Smooth muscle cell (in vitro differentiated cells): ENCODE measurements around the gene NGDN. TPM values are rescaled to one million over a fixed set of nuclear protein-coding genes. Genes with fewer than 3 reads are reported as not detected.

Experiments
- DNase-seq: peaks from one replicate; lab custom pipeline; 2025; ENCODE audit not compliant: unreplicated experiment; lab: John Stamatoyannopoulos, UW
- H2AFZ ChIP-seq: fragments of 200-600 bp; sonication (generic); 2 replicates; pipeline ENCODE4 v1.6.0; 2016; ENCODE audit warnings: antibody characterized with exemption, low read depth, mild to moderate bottlenecking
- H3F3A ChIP-seq: fragments of 200-600 bp; sonication (generic); 2 replicates; pipeline ENCODE4 v1.6.0; 2017; ENCODE audit warnings: antibody characterized with exemption, low read depth
- H3K27ac ChIP-seq: fragments of 200-600 bp; sonication (generic); 2 replicates; pipeline ENCODE4 v1.5.1; 2016; ENCODE audit warnings: low read depth, mild to moderate bottlenecking
- H3K27me3 ChIP-seq: fragments of 200-600 bp; sonication (generic); 2 replicates; pipeline ENCODE4 v1.6.1; 2016; ENCODE audit warnings: low read depth, mild to moderate bottlenecking
- H3K36me3 ChIP-seq: fragments of 200-600 bp; sonication (generic); 2 replicates; pipeline ENCODE4 v1.5.1; 2016; ENCODE audit warnings: low read depth
- H3K4me1 ChIP-seq: fragments of 200-600 bp; sonication (generic); 2 replicates; pipeline ENCODE4 v1.5.1; 2016; ENCODE audit warnings: low read depth
- H3K4me2 ChIP-seq: fragments of 200-600 bp; sonication (generic); 2 replicates; pipeline ENCODE4 v1.6.0; 2016; ENCODE audit warnings: mild to moderate bottlenecking
- H3K4me3 ChIP-seq: fragments of 200-600 bp; sonication (generic); 2 replicates; pipeline ENCODE4 v1.5.1; 2016; ENCODE audit warnings: mild to moderate bottlenecking
- H3K79me2 ChIP-seq: fragments of 200-600 bp; sonication (generic); 2 replicates; pipeline ENCODE4 v1.6.0; 2016; ENCODE audit warnings: low read depth, mild to moderate bottlenecking
- H3K9ac ChIP-seq: fragments of 200-600 bp; sonication (generic); 2 replicates; pipeline ENCODE4 v1.6.0; 2016; ENCODE audit warnings: low read depth
- H3K9me3 ChIP-seq: fragments of 200-600 bp; sonication (generic); replicated peaks from 2 replicates; pipeline ENCODE4 v1.5.1; 2016; ENCODE audit warnings: low read depth
- H4K20me1 ChIP-seq: fragments of 200-600 bp; sonication (generic); 2 replicates; pipeline ENCODE4 v1.6.0; 2016; ENCODE audit warnings: low read depth
- WGBS: methylation state at CpG from one replicate; pipeline ENCODE4 v1.1.7; 2016; ENCODE audit warnings: low lambda C conversion rate; 5-methylcytosine and 5-hydroxymethylcytosine counted together
- polyA plus RNA-seq: library from polyadenylated mRNA; unstranded; fragments of >200 nt; fragmentation: Nextera tagmentation; extraction: Ambion mirVana; gene quantifications from 2 replicates; pipeline ENCODE4 v1.2.1, GENCODE V29; 2016
- total RNA-seq: library from RNA; depleted of rRNA; stranded (reverse); fragments of >200 nt; gene quantifications from 2 replicates; pipeline ENCODE4 v1.2.3, GENCODE V29; 2014
- TF ChIP-seq, protein P1 (sequence below): fragments of 200-600 bp; sonication (generic); IDR thresholded peaks from 2 replicates; pipeline ENCODE4 v1.5.1; 2017; ENCODE audit warnings: borderline replicate concordance, mild to moderate bottlenecking, antibody characterized with exemption; ENCODE audit not compliant: insufficient read depth, poor library complexity, severe bottlenecking

Gene NGDN
- total and polyA plus RNA-seq, 2 experiments from 2014 or later = 52.0 to 58.0 TPM

DNA sequence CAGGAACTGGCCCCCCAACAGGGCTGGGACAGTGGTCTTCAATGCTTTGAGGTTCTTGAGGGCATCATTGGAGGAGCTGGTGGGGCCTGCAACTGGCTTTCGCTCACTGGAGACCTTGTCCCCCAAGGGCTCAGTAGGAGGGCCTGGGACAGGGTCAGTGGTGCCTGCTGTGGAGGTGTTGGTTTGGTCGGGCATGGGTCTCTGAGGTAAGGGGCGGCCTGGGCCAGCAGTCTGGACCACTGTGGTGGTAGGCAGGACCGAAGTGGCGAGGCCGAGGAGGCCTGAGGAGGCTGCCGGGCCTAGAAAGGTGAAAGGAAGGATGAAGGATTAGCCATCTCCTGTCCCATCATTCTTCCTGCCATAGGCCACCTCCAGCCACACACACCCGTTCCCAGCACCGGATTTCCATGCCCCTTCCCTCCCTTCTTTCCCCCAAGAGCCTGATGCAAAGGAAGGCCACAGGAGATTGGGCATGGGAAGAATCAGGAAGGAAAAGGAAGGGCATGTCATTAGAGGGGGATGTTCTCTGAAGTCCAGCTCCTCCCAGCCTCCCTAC is 53.2 kb downstream of the NGDN start:
- Histone ChIP-seq H2AFZ (no peak overlapping the region), H3K9ac (no peak overlapping the region), H3K9me3 (no peaks in the 10 kb centered on the region), H3K27me3 (no peaks in the 10 kb centered on the region), H3K36me3 (no peaks in the 10 kb centered on the region), H3F3A (no peaks in the 10 kb centered on the region), H3K4me2 (no peak overlapping the region), H3K4me3 (no peak overlapping the region), H3K27ac (no peak overlapping the region), H3K79me2 (no peaks in the 10 kb centered on the region), H3K4me1 (peaks cover 11% of the 10 kb centered on the region), H4K20me1 (no peaks in the 10 kb centered on the region)
- WGBS = 96% methylated on average over 9 of the region's 9 CpGs
- DNase-seq = no peak
- TF ChIP-seq, protein P1, sequence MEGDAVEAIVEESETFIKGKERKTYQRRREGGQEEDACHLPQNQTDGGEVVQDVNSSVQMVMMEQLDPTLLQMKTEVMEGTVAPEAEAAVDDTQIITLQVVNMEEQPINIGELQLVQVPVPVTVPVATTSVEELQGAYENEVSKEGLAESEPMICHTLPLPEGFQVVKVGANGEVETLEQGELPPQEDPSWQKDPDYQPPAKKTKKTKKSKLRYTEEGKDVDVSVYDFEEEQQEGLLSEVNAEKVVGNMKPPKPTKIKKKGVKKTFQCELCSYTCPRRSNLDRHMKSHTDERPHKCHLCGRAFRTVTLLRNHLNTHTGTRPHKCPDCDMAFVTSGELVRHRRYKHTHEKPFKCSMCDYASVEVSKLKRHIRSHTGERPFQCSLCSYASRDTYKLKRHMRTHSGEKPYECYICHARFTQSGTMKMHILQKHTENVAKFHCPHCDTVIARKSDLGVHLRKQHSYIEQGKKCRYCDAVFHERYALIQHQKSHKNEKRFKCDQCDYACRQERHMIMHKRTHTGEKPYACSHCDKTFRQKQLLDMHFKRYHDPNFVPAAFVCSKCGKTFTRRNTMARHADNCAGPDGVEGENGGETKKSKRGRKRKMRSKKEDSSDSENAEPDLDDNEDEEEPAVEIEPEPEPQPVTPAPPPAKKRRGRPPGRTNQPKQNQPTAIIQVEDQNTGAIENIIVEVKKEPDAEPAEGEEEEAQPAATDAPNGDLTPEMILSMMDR = no peak

DNA sequence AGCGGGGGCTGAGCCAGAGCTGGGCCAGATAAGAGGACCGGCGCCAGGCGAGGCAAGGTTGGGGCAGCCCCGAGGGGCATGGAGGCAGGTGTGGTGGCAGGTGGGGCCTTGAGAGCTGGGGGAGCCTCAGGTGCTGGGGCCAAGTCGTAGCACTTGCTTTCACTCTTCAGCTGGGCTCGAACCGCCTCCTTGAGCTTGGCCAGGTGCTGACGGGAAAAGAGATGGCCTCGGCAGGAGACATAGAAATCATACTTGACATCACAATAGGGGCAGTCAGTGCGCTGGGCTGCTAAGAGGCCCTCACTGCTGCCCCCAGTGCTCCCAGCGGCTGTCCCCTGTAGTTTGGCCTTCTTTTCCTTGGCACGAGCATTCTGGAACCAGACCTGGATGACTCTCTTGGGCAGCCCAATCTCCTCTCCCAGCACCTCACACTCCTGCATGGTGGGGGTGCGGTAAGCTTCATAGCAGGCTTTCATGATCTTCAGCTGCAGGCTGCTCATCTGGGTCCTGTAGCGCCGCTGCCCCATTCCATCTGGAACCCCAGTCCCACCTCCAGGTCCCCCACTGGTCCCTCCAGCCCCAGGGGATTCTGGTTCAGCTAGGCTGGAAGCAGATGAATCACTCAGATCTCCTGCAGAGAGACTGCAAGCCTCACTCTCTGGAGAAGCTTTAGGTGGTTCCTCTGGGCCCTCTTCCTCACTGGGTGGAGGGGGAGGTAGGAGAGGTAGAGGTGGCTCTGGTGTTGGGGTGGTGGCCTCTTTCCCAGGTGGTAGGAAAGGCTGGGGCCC is 53.9 kb downstream of the NGDN start:
- DNase-seq = no peak
- no peaks in the 10 kb centered on the region for H4K20me1 ChIP-seq
- no peak overlapping the region for H3K9ac ChIP-seq
- H3K27me3 ChIP-seq = no peaks in the 10 kb centered on the region
- no peaks in the 10 kb centered on the region for H3K79me2 ChIP-seq
- 96% methylated on average over 16 of the region's 16 CpGs for WGBS
- TF ChIP-seq, protein P1 = no peak
- H3F3A ChIP-seq = no peaks in the 10 kb centered on the region
- no peaks in the 10 kb centered on the region for H3K9me3 ChIP-seq
- H3K36me3 ChIP-seq = no peaks in the 10 kb centered on the region
- no peak overlapping the region for H3K4me2 ChIP-seq
- peaks cover 4% of the 10 kb centered on the region for H3K4me1 ChIP-seq
- no peak overlapping the region for H3K27ac ChIP-seq
- H2AFZ ChIP-seq = no peak overlapping the region
- no peak overlapping the region for H3K4me3 ChIP-seq

DNA sequence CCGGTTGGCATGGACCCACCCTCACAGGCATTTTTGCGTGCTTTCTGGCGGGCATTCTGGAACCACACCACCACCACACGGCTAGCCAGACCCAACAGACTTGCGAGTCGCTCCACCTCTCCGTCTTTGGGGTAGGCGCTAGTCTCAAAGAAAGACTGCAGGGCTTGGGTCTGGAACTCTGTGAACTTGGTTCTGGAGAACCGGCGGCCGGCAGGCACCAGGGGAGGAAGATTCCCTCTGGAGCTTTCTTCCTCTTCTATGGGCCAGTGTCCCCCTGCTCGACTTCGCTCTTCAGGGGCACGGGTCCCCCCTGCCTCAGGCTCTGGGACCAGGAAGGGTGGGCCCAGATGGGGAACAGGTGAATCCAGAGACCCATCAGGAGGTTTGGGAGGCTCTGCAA is 55.5 kb downstream of the NGDN start:
- Histone ChIP-seq H3K79me2 (no peaks in the 10 kb centered on the region), H2AFZ (no peak overlapping the region), H3K4me1 (no peaks in the 10 kb centered on the region), H3K36me3 (no peaks in the 10 kb centered on the region), H3K4me3 (no peak overlapping the region), H3K27me3 (no peaks in the 10 kb centered on the region), H3K27ac (no peak overlapping the region), H4K20me1 (no peaks in the 10 kb centered on the region), H3K4me2 (no peak overlapping the region), H3F3A (no peaks in the 10 kb centered on the region), H3K9me3 (no peaks in the 10 kb centered on the region), H3K9ac (no peak overlapping the region)
- no peak for DNase-seq
- TF ChIP-seq, protein P1 = no peak
- WGBS = 95% methylated on average over 14 of the region's 14 CpGs
